ENCODE measurements around the gene RPL19.
A peak's percentile ranks its signal among the peaks of the same experiment; 100 is the strongest.

The RPL19 gene

DNA sequence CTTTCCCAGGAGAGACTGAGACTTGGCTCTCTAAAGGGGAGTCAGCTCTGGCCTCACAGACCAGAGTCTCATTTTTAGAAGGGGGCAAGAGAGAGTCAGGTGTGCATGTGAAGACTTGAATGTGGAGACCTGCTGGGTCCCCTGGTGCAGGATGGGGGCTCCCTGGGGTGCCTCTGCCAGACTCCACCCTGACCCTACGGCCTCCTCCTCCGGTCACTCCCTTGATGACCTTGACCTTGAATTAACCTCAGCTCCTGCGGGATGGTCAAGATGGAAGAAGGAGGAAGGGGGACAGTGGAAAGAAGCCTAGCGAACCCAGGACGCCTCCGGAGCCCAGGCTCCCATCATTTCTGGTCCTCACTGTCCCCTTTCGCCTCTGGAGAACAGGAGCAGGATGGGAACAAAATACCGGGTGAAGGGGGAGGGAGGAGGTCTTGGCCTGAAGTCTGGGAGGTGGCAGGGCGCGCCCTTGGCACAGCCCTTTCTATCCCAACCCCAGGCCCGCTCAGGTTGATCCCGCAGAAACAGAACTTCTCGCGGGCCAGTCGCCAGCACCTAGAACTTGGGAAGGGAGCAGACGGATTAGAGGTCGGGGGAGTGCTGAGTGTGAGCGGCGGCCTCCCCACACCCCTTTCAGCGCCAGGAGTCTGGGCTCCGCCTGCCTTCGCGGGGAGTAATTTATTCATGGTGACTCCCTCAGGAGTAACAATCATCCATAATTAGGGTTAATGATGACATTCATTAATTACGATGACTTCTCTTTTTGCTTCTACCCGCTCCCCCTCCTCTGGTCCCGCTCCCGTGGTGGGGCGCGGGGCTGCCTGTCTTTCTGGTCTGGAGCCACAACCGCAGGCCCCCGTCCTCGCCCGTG, 24.1 kb downstream of the RPL19 start:
- no peak for DNase-seq (ENCODE audit: low read depth, low spot score)

DNA sequence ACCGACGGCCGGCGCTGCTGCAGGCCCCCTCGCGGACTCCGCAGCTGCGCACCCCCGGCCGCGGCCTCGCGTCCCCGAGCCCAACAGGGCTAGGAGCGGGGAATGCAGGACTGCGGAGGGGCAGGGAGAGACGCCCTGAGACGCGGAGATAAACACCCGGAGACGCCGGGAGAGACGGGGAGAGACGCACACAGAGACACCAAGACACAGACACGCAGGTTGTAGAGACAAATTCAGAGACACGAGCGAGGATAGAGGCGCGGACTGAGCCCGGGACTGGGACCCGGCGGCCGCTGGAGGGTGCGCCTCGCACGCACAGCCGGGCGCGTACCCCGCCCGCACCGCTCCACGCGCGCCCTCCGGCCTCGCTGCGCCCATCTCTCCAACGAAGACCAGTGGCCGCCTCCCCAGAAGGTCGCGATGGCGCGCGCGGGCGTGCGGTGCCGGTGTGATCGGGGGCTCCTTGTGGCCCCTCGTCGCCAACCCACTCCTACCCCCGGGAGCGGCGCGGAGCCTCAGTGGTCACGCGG, 24.8 kb downstream of the RPL19 start:
- no peak for DNase-seq (ENCODE audit: low read depth, low spot score)

DNA sequence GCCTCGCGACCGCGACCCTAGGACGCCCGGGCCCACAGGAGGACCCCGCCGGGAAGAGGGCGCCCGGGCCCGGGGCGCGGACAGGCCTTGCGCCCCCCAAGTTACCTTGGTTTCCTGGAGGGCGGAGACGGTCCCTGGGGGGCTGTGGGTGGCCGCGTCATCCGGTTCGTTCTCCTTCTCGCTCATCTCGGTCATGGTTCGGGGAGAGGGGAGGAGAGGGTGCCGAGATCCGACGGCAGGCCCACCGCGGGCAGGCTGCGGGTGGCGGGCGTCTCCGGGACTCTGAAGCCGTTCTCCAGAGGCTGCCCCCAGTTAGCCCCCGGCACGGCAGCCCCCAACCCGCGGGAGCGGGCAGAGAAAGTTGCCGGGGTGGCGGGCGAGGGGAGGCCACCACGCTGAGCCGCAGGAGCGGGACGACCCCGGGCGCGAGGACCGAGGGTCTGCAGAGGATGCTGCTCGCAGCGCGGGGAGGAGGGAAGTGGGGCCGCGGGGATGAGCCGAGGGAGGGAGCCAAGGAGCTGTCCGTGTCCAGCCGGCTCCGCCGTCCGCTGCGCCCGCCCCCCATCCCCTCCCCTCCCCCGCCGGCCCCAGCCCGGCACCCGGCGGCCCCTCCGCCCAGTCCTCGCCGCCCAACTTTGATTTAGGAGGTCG, 25.4 kb downstream of the RPL19 start, which contains the start of gene STAC2:
STAC2 (minus strand) TSS at position 638 of the 651 bp plus-strand sequence; CDS start at position 195, 443 bp downstream.
- no peak for DNase-seq (ENCODE audit: low read depth, low spot score)

DNA sequence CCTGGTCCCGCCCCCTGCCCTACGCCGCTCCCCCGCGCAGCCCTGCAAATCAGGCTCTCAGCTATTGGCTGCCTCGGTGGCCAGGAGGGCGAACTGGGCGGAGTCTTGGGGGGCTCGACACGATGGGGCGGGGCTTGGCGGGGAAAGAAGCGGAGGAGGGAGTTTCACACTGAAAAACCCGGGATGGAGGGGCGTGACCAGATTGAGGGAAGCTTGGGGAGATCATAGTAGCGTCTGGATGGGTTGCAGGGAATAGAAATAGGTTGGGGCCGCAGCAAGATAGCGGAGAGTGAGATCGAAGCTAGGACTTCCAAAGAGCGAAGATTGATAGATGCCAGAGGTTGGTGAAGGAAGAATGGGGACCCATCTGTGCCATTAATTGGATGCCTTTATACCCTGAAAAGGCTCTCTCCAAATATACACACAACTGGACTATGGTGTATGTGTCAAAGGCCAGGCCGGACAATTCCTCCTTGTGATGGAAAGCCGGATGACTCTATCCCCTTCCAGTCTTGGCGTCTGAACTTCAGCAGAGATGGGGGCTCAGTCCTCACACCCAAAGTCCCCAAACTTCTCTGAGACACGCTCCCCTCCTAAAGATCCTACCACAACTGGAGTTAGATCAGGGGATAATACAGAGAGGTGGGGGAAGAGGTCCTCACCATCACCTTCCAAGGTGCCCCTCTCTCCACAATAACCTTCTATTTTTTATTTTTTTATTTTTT, 26.0 kb downstream of the RPL19 start:
- DNase-seq (ENCODE audit: low read depth, low spot score), result no peak

DNA sequence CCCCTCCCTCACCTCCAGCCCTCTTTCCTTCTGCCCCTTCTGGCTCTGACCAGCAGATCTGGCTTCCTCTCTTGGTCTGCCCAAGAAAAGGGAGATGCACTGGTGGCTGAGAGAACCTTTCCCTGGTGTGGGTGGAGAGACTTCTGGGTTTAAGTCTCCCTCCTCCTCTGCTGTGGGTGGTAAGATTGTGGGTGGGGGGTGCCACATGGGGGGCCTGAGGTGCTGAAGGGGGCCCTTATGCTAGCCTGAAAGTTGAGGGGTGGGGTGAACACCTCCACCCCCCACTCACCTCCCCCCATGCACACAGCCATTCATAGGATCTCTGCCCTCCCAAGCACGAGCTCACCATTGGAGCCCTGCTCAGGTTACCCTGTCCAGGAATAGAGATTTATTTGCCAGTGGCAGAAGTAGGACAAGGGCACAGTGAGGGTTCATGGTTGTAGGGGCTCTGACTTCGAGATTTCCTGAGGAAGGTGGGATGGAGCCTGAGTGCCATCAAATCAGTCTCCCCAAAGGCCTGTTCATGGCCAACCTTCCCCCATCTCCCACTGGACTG, 27.4 kb downstream of the RPL19 start:
- no peak for DNase-seq (ENCODE audit: low read depth, low spot score)

DNA sequence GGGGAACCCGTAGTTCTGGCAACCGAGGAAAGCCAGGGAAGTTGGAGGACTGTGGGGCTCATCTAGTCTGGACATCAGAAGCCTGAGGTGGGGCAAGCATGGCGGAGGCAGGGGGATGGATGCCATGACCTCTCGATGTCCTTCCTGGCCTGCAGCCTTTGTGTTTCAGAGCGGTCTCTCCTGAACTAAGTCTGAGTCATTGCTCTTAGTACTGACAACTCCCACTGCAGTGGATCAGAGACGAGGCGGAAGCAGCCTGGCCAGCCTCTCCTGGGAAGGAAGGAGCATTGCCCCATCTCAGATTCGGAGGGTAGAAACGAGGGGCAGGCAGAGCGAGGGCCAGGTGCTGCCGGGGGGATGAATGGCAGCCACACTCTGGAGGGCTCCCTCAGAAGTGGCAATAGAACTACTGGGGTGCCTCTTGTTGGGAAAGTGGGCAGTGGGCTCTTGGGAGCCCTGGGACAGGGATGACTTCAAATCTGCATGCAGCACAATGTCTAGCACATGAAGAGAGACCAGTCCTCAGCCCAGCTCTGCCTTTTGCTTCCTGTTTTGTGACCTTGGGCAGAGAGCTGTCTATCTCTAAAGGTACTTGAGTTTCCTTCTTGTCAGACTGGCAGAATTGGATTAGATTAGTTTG, 29.3 kb downstream of the RPL19 start:
- no peak for DNase-seq (ENCODE audit: low read depth, low spot score)

DNA sequence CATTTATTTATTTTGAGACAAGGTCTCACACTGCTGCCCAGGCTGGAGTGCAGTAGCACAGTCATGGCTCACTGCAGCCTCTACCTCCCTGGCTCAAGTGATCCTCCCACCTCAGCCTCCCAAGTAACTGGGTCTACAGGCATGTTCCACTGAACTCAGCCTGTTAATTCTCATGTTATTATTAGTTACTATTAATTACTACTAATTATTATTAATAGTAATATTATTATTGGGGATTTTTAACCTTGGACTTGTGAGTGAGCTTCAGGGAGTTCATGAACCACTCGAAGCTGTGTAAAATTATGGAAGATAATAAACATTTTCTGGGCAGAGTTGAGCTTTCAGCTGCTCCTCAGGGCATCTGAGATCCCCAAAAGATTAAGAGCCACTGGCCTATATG, 30.3 kb downstream of the RPL19 start:
- no peak for DNase-seq (ENCODE audit: low read depth, low spot score)

DNA sequence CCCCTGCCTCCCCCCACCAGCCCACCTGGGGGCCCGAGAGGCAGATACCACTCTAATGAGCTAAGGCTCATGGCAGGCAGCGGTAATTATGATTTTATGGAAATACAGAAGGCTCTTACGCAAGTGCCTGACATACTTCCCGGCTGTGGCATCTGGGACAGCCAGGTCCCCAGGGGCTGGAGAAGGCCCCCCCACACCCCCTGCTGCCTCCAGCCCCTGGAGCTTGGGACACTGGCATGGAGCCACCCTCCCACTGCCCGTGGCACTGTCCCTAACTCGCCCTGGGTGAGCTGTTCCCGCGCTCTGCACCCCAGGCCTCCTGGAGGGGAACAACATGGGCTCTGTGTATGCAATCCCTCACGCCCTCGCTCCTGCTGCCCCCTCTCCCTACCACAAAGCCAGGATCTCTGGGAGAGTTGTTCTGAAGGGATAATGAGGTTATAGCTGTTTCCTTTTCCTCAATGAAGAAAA, 31.0 kb downstream of the RPL19 start:
- no peak for DNase-seq (ENCODE audit: low read depth, low spot score)

DNA sequence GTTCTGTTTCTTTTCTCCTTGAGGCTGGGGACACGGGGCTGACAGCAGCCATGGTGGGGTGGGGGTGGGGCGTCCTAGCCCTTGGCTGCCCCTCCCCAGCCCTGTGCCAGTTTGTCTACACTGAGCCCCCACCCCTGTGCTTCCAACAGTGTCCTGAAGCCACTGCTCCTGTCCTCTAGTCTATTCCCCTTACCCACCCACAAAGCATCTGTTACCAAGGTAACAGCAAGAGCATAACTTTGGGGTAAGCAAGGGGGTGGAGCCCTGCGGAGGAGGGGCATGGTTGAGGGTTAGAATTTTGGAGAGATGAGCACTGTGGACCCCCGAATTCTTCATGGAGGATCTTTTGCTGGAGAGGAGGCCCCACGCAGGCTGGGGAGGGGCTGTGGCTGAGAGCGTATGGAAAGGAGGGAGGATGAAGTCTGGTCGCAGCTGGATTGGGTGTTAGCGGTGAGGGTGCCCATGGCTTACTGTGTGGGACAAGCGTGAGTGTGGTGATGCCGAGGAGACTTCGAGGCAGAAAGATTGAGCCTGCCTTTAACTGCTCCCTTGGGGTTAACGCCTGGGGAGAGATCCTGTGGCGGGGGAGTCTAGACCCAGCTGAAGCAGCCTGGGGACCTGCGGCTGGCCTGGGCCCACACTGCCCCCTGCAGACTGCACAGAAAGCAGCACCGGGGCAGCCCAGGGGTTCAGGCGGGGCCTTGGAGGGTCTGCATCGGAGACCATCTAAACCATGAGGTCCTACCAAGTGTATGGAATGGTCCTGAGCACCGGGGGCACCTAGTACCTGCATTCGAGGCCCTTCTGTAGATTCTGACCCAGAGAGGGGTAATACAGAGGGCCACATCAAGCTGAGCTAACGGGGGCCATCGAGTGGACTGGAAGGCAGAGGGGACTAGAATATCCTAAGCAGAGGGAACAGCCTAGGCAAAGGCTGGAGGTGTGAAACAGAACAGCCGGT, 31.8 kb downstream of the RPL19 start:
- DNase-seq (ENCODE audit: low read depth, low spot score), result no peak

DNA sequence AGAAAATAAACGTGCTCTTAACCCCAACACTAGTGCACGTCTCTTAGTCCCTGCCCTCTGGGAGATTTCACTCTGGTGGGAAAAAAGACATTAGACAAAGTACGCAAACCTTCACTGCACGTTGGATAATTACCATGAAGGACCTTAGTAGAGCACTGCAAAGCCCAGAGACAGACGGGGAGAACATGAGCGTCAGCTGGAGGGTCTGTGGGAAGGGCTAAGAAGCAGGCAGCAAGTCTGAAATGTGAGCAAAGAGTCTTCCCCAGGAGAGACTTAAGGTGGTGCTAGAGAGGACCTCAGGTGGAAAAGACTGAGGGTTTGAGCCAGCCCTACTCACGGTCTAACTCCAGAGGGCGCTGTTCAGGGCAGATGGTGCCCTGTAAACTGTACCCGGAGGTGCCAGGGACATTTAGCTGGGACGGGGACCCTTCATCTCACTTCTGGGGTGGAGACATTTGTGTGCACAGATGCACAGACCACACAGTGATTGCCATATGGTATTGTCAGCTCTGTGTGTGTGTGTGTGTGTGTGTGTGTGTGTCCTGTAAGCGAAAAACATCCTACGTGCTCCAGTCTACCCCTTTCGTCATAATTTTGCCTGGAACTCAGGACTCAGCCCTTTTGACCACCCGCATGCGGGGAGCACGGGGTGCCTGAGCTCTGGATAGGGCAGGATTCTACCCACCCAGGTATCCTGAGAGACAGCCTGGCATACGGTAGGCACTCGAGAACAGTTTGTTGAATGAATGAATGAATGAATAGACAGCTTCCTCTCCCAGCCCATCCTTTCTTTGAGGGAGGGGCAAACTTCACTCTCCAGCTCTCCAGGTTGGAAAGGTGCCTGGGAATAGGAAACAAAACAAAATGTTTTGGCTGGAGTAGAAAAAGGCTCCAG, 35.7 kb downstream of the RPL19 start:
- DNase-seq (ENCODE audit: low read depth, low spot score), result no peak

DNA sequence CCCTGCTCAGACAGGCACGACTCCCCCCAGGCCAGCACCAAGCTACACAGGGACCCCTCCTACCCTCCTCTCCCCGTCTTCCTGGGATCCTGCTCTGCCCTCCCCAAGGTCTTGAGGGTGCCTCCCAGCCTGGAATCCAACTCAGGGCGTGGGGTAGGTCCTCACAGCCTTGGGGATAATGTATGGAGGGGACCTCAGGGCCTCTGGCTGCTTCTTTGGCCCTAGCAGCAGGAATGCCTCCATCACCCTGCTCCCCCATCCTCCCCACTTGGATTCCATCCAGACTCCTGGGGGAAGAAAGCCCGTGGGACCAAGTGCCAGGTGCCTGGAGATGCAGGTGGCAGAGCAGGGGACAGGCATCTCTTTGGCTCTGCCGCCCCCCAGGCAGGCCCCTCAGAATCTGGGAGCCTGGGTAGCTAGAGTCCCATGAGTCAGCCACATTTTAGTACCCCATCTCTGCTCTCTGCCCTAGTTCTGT, 36.4 kb downstream of the RPL19 start:
- no peak for DNase-seq (ENCODE audit: low read depth, low spot score)

DNA sequence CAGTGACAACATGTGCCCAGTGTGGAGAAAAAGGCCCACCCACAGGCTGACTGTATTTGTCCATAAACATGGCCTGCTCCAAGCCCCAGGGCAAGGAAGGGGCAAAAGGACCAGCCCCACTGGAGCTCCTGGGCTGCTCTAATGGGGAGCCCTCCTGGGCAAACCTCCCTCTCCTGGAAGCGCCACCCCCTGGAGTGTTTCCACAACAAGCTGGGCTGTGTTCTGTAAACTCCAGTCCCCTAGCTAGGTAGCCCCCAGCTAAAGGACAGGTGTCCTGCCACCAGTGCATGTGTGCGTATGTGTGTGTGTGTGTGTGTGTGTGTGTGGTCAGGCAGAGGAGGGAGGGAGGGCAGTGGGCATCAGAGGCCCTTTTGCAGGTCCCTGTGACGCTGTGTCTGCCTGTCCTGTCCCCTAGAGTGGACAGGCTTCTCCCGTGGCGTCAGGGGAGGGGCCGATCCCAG, 36.9 kb downstream of the RPL19 start:
- DNase-seq (ENCODE audit: low read depth, low spot score), result no peak

DNA sequence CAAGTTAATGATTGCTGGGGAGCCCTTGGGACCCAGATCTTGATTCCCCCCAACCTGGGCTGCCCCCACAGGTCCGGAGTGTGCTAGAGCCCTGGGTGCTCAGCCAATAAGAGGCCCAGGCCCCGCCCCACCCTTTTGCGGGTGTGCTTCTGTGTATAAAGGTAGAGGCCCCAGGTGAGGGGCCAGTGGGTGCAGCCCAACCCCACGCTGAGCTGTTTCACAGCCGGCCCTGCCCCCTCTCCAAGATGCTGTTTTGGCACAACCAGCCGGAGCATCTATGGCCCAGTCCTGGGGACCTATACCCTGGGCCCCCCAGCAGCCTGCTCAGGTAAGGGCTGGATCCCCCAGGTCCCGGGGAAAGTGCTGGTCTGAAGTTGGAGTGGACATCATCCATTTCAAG, 37.5 kb downstream of the RPL19 start:
- no peak for DNase-seq (ENCODE audit: low read depth, low spot score)

DNA sequence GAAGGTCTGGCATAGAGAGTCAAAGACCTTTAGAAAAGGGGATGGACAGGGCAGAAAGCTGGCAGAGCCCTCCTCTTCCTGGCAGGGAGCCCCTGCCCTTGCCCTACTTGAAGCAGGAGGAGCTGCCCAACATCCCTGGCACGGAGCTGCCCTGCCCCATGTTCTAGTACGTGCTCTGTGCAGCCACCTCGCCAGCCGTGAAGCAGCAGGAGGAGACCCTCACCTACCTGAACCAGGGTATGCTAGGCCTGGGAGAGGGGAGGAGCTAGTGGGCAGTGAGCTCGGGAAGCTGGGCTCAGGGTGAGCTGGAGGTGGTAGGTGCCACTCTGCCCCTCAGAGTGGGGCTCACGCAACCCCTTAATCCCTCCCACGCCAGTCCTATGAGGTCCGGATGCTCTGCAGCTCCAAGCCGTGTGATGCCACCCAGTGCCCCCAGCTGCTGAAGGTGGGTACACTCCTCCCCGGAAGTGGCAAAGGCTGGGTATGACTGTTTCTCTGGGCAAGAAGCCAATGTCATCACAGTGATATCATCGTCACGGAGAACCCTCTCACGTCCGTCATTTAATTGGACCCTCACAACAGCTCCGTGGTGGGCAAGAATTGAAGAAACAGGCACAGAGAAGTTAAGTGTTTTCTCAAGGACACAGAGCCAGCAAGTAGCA, 38.4 kb downstream of the RPL19 start:
- DNase-seq (ENCODE audit: low read depth, low spot score), result peak; percentile 66

DNA sequence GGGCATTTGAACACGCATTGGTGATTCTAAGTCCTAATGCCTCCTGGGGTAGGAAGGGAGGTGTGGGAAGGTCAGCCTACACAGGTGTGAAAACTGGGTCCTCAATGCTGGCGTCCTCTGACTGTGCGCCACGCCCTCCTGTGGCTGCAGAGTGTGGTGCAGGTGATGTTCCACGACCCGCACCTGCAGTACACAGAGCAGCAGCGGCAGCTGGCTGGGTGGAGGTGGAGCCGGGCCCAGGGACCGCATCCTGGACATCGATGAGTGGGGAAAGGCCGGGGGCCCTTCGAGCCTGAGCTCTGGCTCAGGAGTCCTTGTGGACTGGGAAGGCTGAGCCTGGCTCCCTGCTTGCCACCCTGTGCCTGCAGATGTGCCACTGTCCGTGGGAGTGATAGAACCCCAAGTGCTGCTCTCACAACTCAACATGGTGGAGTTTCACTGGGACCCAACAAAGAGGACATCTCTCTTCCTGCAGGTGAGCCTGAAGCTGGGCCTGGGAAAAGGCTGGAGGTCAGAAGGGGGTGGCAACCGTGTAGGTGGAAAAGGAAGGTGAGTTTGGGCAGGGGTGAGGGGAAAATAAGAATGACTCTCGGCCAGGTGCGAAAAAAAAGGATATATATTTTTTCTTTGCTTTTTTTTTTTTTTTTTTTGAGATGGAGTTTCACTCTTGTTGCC, 39.7 kb downstream of the RPL19 start:
- peak; percentile 28 for DNase-seq (ENCODE audit: low read depth, low spot score)

DNA sequence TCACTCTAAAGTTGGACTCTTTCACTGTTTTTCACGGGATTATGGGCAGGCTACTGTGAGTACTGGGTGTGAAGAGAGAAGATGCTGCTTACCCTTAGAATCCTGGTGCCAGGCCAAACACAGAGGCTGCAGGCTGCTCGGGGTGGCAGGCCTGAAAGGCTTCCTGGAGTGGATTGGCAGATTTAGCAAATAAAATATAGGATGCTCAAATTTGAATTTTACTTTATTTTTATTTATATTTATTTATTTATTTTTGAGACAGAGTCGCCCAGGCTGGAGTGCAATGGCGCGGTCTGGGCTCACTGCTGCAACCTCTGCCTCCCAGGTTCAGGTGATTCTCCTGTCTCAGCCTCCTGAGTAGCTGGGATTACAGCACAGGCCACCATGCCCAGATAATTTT, 40.5 kb downstream of the RPL19 start:
- DNase-seq (ENCODE audit: low read depth, low spot score), result no peak

DNA sequence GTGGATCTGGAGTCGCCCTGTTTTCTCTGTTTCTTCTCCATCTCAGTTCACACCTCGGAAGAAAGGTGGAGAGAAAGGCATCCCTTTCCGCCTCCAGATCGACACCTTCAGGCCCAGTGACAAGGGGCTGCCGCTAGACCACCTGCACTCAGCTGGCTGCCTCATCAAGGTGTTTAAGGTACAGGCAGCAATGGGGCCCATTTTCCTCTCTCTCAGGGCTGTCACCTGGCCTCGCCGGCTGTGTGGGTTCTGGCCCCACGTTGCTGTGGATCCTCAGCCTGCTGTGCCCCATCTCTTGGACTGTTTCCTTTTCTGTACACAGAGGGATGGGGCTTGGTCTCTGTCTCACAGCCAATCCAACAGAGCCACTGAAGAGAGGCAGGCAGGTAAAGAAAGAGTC, 43.1 kb downstream of the RPL19 start:
- no peak for DNase-seq (ENCODE audit: low read depth, low spot score)
